Lower leg skin (tissue), 4 donors: ENCODE measurements around the gene PGAP3. TPM values are rescaled to one million over a fixed set of nuclear protein-coding genes. Genes with fewer than 3 reads are reported as not detected.
"Not testable (repeated sequence)": the region's sequence is repeated elsewhere in the genome, so short reads cannot be mapped to it uniquely, and the experiment has no call there.

Experiments
- DNase-seq, 2 donors: peaks; one replicate each; pipeline ENCODE4 v3.0.0-alpha.2; 2019; ENCODE audit warnings: low spot score in 2 of 2
- H3K4me3 ChIP-seq: fragments of 200-600 bp; sonication (generic); 2 replicates; pipeline ENCODE4 v1.5.1; 2017; ENCODE audit warnings: mild to moderate bottlenecking, low read depth; ENCODE audit not compliant: poor library complexity, severe bottlenecking
- CTCF ChIP-seq, 3 donors: fragments of 450-650 bp; IDR thresholded peaks; one replicate each; pipeline ENCODE4 v1.5.1; 2016; ENCODE audit warnings: antibody characterized with exemption in 3 of 3, mild to moderate bottlenecking in 3 of 3, moderate library complexity in 2 of 3
- POLR2A ChIP-seq, 2 donors: fragments of 450-650 bp; IDR thresholded peaks; one replicate each; pipeline ENCODE4 v1.6.1; 2016 to 2017; ENCODE audit warnings: antibody characterized with exemption in 2 of 2, mild to moderate bottlenecking in 1 of 2, moderate library complexity in 1 of 2
- WGBS, 2 donors: methylation state at CpG; one replicate each; pipeline ENCODE4 v1.1.5; 2018; 5-methylcytosine and 5-hydroxymethylcytosine counted together
- intact Hi-C: fragments of 100-400 bp; cut with DNase I; formaldehyde crosslinking; loops from one replicate; pipeline ENCODE4 v1.15.0; 2023; ENCODE audit warnings: low total_unique reads
- total RNA-seq, 4 donors: library from RNA; depleted of rRNA; stranded (reverse); fragments of >200 nt; gene quantifications; one replicate each; pipeline ENCODE4 v1.1.0, GENCODE V29; 2016

Gene PGAP3
- total RNA-seq, 4 donors from 2014 or later, result 24.2 to 41.4 (median 28.8) TPM

GRCh38 chr17:39730095-39730921, 42.5 kb upstream of the PGAP3 start, which contains the start of gene MIEN1:
MIEN1 (minus strand) TSS chr17:39730532; CDS start chr17:39730495, 37 bp downstream.
- peak in 1 of 3 donors; percentile 77 for TF ChIP-seq CTCF (IDR thresholded peaks at IDR 0.05)
- peak in 1 of 2 donors; percentile 52 for TF ChIP-seq POLR2A (IDR thresholded peaks at IDR 0.05)
- intact Hi-C loops, result no loop called here
- peak within 1 kb of the TSS; percentile 53 for H3K4me3 ChIP-seq
- 2% methylated on average over 21 to 24 of the region's 65 CpGs for WGBS, 2 donors
- DNase-seq, result peak; percentile 84 to 98

GRCh38 chr17:39729280-39729851, 41.5 kb upstream of the PGAP3 start:
- no peak for DNase-seq
- no peak for TF ChIP-seq CTCF (IDR thresholded peaks at IDR 0.05)
- no peak for TF ChIP-seq POLR2A (IDR thresholded peaks at IDR 0.05)
- H3K4me3 ChIP-seq, result no peak overlapping the region
- intact Hi-C loops, result no loop called here
- 81% methylated on average over 6 of the region's 6 CpGs for WGBS, 2 donors

GRCh38 chr17:39727556-39727955, 39.7 kb upstream of the PGAP3 start:
- WGBS, 2 donors, result 68 to 71% methylated on average over 10 of the region's 10 CpGs
- no peak for DNase-seq

GRCh38 chr17:39726617-39727016, 38.8 kb upstream of the PGAP3 start:
- 97% methylated on average over 8 of the region's 9 CpGs for WGBS, 2 donors
- intact Hi-C loops, result no loop called here
- DNase-seq, result no peak
- H3K4me3 ChIP-seq, result no peak overlapping the region
- TF ChIP-seq CTCF (IDR thresholded peaks at IDR 0.05) (no peak), POLR2A (IDR thresholded peaks at IDR 0.05) (no peak)

More at GRCh38 chr17:39727556-39727955, 39.7 kb upstream of the PGAP3 start:
- H3K4me3 ChIP-seq, result no peak overlapping the region
- TF ChIP-seq POLR2A (IDR thresholded peaks at IDR 0.05) (no peak), CTCF (IDR thresholded peaks at IDR 0.05) (no peak)
- intact Hi-C loops, result no loop called here

- 96 to 100% methylated on average over 1 of the region's 1 CpG for WGBS, 2 donors
- H3K4me3 ChIP-seq, DNase-seq, intact Hi-C loops: not testable (repeated sequence)
Observed at GRCh38 chr17:39725923-39726322, 38.1 kb upstream of the PGAP3 start.

GRCh38 chr17:39724731-39725130, 36.9 kb upstream of the PGAP3 start:
- WGBS, 2 donors, result 93% methylated on average over 12 to 13 of the region's 13 CpGs
- H3K4me3 ChIP-seq, result no peak overlapping the region
- intact Hi-C loops, result no loop called here
- no peak for TF ChIP-seq POLR2A (IDR thresholded peaks at IDR 0.05)
- TF ChIP-seq CTCF (IDR thresholded peaks at IDR 0.05), result no peak
- DNase-seq, result no peak
